NCI-H82 treated with DMSO at 0.1 percent for 48 hours (cell line): ENCODE results near the gene NR1H3.

ENCODE experiments used
- DNase-seq: peaks from one replicate; lab custom pipeline; 2025; ENCODE audit not compliant: unreplicated experiment; lab: John Stamatoyannopoulos, UW

The NR1H3 gene

GRCh38 chr11:47243454-47243853, 14.3 kb upstream of the NR1H3 start:
- no peak for DNase-seq

- no peak for DNase-seq
Observed at GRCh38 chr11:47244448-47245350, 13.1 kb upstream of the NR1H3 start.

DNA sequence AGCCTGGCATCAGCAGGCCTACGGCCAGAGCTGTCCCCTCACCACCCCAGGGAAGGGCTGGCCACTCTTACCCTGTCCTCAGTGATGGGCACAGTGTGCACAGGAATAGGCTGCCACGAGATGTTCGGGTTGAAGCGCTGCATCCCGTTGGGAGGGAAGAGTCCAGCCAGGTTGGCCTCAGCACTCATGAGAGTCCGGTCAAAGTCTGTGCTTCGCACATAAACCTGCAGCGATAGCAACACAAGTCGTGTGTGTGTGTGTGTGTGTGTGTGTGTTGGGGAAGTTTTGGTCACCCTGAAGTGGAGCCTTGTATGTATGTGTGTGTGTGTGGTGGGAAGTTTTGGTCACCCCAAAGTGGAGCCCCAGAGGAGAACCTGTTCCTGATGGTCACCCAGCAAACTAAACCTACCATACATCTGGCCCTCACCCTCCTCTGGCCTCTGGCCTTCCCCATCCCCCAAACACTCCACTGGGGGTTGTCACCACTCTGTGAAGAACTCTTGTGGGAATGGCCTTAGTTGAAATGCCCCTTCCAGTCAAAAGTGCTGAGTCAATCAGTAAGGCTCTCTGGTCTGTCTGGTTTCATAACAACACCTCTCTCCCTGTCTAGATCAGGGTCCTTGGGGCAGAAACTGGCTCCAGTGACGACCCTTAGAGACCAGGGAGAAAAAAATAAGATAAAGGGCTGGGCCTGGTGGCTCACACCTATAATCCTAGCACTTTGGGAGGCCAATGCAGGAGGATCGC, 12.0 kb upstream of the NR1H3 start:
- no peak for DNase-seq

DNA sequence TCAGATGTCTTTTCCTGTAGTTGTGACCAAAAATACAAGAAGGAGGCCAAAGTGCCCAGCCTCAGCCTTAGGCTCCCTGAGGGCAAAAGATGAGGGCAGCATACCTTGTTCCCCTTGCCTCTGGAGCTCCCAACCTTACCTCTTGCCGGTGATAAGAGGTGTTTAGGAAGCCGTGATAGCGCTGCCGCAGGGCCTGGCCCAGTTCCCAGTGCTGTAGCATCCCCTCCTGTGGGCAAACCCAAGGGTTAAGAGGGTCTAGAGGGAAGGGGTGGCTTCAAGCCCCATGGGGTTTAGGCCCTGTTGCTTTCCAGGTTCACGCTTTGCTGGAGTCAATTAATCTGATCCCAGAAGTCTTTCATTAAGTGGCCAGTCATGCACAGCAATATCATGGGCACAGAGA, 10.3 kb upstream of the NR1H3 start:
- DNase-seq = no peak

DNA sequence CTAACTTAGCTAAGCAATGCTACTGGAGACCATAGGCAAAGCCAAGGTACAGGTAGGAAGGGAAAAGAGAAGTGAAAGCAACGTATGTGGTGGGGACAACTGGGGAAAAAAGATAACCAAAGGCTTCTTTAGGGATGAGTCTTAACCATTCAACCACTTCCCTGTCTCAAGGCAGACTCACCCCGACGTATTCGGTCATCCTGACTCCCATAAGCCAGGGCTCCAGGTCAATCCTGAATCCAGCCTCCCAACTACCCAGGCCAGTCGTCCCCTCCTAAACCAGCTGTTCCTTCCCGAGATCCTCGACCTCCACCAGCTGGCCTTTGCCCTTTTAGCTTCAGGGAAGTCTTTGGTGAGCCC, 9.5 kb upstream of the NR1H3 start:
- no peak for DNase-seq

GRCh38 chr11:47248664-47249377, 9.0 kb upstream of the NR1H3 start, which contains the start of gene ACP2:
Gene ACP2, minus strand, starts transcription at chr11:47248814. Its CDS starts 25 bp downstream, at chr11:47248789.
- peak; percentile 61 for DNase-seq

DNA sequence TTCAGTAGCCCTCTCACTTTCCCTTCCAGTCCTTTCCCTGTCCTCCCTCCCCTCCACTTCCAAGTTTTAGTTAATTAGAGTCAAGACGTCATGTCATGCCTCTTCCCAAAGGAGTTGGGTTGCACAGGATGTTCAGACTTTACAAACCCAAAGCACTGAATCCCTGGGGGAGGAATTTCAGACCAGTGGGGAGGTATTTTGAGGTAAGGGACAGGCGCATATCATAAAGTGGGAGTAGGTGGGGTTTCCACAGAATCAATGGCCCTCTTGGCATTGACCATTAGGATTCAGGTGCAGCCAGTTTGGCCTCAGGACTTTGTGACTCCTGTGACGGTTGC, 8.4 kb upstream of the NR1H3 start:
- no peak for DNase-seq

DNA sequence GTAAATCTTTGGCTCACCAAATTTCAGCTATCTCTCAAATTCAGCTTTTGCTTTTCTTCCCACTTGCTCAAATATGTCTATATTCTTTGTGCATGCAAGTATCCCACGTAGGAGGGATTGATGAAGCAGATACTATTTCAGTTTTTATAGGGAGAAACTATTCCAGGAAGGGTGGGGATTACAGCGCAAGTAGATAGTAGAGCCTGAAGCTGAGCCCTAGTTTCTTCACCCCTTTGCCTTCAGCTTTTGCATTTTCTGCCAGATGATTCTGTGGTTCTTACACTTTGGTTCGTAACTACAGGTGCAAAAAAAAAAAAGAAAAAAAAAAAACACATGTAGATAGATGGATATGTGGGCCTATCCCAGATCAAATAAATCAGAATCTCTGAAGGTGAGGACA, 6.0 kb upstream of the NR1H3 start:
- DNase-seq = no peak

- no peak for DNase-seq
Observed at GRCh38 chr11:47253660-47254059, 4.1 kb upstream of the NR1H3 start.

DNA sequence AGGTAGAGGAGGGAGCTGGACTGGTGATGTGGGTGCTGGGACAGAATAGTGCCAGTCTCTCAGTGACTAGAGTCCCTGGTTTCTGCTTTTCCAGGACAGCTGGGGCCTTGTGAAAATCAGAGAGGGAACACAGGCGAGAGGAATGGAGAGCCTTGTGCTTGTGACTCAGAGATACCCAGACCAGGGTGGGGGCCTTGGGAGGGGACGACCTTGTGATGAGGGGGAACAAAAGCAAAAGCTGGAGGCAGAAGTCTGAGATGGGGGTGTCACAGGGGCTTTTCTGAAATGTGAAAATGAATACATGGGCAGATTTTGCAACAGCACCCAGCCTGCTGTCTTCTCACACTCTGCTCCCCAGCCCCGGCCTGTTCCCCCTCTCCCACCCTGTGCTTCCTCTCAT, 3.4 kb upstream of the NR1H3 start:
- DNase-seq = no peak

DNA sequence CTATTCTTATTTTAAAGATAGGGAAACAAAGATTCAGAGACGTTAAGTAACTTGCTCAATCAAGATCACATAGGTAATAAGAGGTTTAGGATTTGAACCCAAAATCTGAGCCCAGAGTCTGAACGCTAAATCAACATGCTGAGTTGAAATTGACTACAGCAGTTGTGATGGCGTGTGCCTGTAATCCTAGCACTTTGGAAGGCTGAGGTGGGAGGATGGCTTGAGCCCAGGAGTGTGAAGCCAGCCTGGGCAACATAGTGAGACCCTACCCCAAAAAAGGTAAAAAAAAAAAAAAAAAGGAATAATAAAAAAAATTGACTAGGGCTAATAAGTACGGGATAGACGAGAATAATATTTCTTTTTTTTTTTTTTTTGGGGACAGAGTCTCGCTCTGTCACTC, 1.4 kb upstream of the NR1H3 start:
- no peak for DNase-seq

DNA sequence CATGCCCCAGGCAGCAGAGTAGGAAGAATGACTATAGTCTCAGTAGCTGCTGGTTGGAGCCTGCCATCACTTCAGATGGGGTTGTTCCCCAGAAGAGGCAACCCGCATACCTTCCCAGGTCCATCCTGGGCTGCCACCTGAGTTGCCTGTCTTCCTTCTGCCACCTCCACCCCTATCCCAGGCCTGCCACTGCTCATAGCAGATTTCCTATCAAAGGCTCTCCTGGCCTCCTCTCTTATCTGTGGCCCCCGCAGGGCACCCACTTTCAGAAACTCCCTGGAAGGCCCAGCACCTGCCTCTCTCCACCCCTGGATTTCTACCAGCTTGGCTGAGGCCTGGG, 649 bp upstream of the NR1H3 start:
- no peak for DNase-seq

GRCh38 chr11:47258317-47258902, 614 bp downstream of the NR1H3 start:
- DNase-seq = no peak

DNA sequence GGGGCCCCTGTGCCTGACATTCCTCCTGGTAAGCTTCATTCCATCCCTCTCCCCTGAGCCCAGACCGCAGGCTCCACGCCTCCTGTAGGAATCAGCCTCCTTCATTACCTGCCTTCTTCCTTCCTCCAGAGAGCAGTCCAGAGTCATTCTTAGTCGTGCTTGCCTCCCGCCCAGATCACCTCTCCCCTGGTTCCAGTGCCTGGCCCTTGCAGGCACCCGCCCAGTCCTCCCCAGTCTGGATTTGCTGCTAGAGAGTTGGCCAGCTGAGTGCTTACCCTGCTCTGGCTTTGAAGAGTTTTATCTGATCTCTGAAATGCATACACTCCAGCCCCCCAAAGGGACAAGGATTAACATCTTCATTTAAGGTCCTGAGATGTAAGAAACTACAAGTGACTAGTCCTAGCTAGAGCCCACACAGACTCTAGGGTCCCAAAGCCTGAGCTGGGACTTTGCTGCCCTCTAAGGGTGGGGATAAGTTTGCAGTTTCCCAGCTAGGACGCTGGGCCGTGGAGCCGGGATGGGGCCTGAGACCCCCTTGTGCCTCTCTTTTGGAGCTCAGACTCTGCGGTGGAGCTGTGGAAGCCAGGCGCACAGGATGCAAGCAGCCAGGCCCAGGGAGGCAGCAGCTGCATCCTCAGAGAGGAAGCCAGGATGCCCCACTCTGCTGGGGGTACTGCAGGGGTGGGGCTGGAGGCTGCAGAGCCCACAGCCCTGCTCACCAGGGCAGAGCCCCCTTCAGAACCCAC, 1.6 kb downstream of the NR1H3 start:
- DNase-seq = peak; percentile 1

GRCh38 chr11:47260366-47260765, 2.6 kb downstream of the NR1H3 start:
- no peak for DNase-seq

DNA sequence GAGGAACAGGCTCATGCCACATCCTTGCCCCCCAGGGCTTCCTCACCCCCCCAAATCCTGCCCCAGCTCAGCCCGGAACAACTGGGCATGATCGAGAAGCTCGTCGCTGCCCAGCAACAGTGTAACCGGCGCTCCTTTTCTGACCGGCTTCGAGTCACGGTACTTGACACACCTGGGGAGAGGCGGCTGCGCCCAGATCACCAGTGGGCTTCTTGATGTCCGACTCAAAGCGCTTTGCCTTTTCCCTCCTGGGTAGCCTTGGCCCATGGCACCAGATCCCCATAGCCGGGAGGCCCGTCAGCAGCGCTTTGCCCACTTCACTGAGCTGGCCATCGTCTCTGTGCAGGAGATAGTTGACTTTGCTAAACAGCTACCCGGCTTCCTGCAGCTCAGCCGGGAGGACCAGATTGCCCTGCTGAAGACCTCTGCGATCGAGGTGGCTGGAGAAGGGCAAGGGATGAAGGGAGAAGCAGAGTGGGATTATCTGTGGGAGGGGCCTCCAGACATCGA, 3.5 kb downstream of the NR1H3 start:
- no peak for DNase-seq

DNA sequence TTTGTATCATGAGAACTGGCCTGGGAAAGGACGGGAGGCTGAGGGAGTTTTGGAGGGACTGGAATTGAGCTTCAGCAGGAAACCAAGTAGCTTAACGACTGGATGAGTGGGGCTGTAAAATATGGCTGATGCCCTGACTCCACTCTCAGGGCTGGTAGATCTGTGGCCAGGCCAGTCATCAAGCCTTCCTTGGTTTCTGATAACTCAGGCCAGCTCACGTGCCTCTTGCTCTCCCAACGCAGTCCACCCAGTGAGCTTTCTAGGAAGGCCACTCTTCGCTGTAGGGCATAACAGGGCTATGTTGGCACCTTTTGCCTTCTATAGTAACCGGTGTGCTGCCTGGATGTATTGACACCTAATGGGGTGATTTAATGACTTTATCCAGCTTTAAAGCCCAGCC, 6.3 kb downstream of the NR1H3 start:
- DNase-seq = no peak

DNA sequence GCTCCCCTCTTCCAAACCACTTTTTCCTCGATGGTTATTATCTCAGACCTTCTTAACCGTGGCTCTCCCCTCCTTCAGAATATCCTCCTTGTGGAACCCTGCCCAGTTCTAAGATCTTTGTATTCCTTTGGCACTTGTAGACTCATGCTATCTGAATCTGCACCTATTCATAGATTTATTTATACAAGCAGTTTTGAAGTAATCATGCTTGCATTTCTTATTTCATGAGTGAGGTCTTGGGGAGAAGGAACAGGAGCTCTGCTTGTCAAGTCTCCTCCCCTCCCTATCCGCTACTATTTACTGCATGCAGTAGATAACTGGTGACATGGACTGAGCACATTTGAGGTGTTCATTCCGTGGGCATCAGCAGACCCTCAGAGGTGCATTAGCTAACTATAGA, 6.7 kb downstream of the NR1H3 start:
- no peak for DNase-seq

DNA sequence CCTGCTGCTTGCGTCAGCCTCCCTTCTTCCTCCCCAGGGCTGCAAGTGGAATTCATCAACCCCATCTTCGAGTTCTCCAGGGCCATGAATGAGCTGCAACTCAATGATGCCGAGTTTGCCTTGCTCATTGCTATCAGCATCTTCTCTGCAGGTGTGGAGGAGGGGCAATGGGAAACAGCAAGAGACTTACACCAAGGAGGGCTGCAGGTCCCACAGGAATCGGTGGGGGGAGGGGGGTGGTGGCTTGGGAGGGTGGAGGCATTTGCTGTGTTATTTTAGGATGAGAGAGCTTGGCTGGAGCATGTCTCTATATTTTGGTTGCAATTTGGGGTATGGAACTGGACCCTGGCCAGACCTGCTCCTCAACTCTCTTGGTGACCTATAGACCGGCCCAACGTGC, 10.1 kb downstream of the NR1H3 start:
- no peak for DNase-seq

DNA sequence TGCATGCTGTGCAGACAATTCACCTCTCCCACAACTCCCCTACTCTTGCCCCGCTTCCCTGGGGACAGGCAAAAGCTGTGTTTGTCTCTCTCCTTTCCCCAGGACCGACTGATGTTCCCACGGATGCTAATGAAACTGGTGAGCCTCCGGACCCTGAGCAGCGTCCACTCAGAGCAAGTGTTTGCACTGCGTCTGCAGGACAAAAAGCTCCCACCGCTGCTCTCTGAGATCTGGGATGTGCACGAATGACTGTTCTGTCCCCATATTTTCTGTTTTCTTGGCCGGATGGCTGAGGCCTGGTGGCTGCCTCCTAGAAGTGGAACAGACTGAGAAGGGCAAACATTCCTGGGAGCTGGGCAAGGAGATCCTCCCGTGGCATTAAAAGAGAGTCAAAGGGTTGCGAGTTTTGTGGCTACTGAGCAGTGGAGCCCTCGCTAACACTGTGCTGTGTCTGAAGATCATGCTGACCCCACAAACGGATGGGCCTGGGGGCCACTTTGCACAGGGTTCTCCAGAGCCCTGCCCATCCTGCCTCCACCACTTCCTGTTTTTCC, 10.7 kb downstream of the NR1H3 start:
- no peak for DNase-seq
